ENCODE measurements around the gene RFC3.
"Not testable (repeated sequence)": the region's sequence is repeated elsewhere in the genome, so short reads cannot be mapped to it uniquely, and the experiment has no call there.

The RFC3 gene

GRCh38 chr13:33806470-33807248 lies 11.3 kb upstream of the RFC3 start:
- DNase-seq (ENCODE audit: low spot score): no peak

- not testable (repeated sequence) for DNase-seq (ENCODE audit: low spot score)
Measured at GRCh38 chr13:33812829-33813228, 5.1 kb upstream of the RFC3 start.

- DNase-seq (ENCODE audit: low spot score): no peak
Measured at GRCh38 chr13:33815011-33815550, 2.9 kb upstream of the RFC3 start.

GRCh38 chr13:33816912-33817311 lies 1.0 kb upstream of the RFC3 start:
- no peak for DNase-seq (ENCODE audit: low spot score)

- no peak for DNase-seq (ENCODE audit: low spot score)
Measured at GRCh38 chr13:33817513-33817900, 442 bp upstream of the RFC3 start.

- no peak for DNase-seq (ENCODE audit: low spot score)
Measured at GRCh38 chr13:33825083-33825482, 7.1 kb downstream of the RFC3 start.

- DNase-seq (ENCODE audit: low spot score): no peak
Measured at GRCh38 chr13:33827139-33827538, 9.2 kb downstream of the RFC3 start.

GRCh38 chr13:33828431-33829129 lies 10.6 kb downstream of the RFC3 start:
- DNase-seq (ENCODE audit: low spot score): no peak

GRCh38 chr13:33832872-33833271 lies 14.9 kb downstream of the RFC3 start:
- peak; percentile 49 for DNase-seq (ENCODE audit: low spot score)

- DNase-seq (ENCODE audit: low spot score): no peak
Measured at GRCh38 chr13:33838647-33839046, 20.7 kb downstream of the RFC3 start.

GRCh38 chr13:33840402-33840801 lies 22.5 kb downstream of the RFC3 start:
- no peak for DNase-seq (ENCODE audit: low spot score)

- no peak for DNase-seq (ENCODE audit: low spot score)
Measured at GRCh38 chr13:33842207-33842606, 24.3 kb downstream of the RFC3 start.

- no peak for DNase-seq (ENCODE audit: low spot score)
Measured at GRCh38 chr13:33842986-33843385, 25.0 kb downstream of the RFC3 start.

GRCh38 chr13:33845572-33846302 lies 27.8 kb downstream of the RFC3 start:
- no peak for DNase-seq (ENCODE audit: low spot score)

- DNase-seq (ENCODE audit: low spot score): no peak
Measured at GRCh38 chr13:33846303-33847062, 28.5 kb downstream of the RFC3 start.

- DNase-seq (ENCODE audit: low spot score): no peak
Measured at GRCh38 chr13:33849211-33849610, 31.3 kb downstream of the RFC3 start.

- no peak for DNase-seq (ENCODE audit: low spot score)
Measured at GRCh38 chr13:33855371-33855895, 37.5 kb downstream of the RFC3 start.

GRCh38 chr13:33859691-33860303 lies 41.8 kb downstream of the RFC3 start:
- peak; percentile 16 for DNase-seq (ENCODE audit: low spot score)

- DNase-seq (ENCODE audit: low spot score): no peak
Measured at GRCh38 chr13:33860526-33860925, 42.6 kb downstream of the RFC3 start.

GRCh38 chr13:33862016-33862415 lies 44.1 kb downstream of the RFC3 start:
- DNase-seq (ENCODE audit: low spot score): no peak

- no peak for DNase-seq (ENCODE audit: low spot score)
Measured at GRCh38 chr13:33863188-33863789, 45.3 kb downstream of the RFC3 start.
